GM18870 (cell line): ENCODE measurements around the gene MFF.
"Not testable (repeated sequence)": the region's sequence is repeated elsewhere in the genome, so short reads cannot be mapped to it uniquely, and the experiment has no call there.

Experiments used
- ATAC-seq: cut with Tn5 transposase; IDR thresholded peaks from one replicate; pipeline ENCODE4 v1.9.1; 2021; ENCODE audit warnings: moderate library complexity; ENCODE audit not compliant: unreplicated experiment

Gene MFF

GRCh38 chr2:227326783-227327182 lies 1.7 kb downstream of the MFF start:
- ATAC-seq: no peak

DNA sequence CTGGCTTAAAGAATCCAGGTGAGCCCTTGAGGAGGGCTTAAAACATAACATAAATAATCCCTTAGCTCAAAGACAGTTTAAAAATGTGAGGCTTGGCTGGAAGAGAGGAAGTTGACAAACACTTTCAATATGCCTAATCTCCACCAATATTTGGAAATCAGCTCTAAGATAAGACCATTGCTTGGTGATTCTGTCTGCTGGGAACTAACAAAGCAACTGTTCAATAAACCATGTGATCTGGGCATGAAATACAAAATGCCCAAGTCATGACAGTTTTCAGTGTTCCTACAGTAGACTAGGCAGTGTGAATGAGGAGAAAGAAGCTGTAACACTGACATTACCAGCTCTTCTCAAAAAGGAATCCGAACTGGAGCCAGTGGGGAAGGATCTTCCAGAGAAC lies 10.7 kb downstream of the MFF start:
- ATAC-seq: no peak

DNA sequence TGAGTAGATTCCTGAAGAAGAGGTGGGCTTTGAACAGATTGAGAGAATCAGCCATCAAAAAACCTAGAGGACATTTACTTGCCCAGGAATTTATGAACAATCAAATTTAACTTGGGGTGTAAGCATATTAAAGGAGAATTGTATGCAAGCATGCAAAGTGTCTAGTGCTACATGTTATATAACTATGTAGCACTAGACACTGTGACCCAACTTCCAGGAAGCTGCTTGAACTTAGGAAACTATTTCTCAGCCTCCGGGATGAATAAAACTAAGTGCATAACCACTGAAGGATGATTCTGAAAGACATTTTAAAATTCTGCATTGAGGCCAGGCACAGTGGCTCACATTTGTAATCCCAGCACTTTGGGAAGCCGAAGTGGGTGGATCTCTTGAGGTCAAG lies 12.4 kb downstream of the MFF start:
- ATAC-seq: no peak

- ATAC-seq: no peak
Observed at GRCh38 chr2:227339098-227339599, 14.1 kb downstream of the MFF start.

- ATAC-seq: no peak
Observed at GRCh38 chr2:227340106-227340505, 15.1 kb downstream of the MFF start.

DNA sequence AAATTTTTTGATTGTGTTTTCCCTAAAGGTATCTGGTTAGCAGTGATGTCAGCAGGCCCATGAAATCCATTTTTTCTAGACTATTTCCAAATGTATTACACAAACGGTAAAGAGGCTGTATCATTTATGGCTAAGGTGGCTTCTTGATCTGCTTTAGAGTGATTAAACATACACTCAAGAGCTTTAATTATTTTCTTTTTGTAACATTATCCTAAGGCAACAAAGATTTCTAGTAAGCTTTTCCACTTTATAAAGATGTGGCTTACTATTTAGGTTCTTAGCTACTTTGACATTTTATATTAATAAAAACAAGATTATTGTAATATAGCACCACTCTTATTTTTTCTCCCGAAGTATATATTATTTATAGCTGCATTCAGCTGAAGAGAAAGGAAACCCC lies 16.5 kb downstream of the MFF start:
- no peak for ATAC-seq

DNA sequence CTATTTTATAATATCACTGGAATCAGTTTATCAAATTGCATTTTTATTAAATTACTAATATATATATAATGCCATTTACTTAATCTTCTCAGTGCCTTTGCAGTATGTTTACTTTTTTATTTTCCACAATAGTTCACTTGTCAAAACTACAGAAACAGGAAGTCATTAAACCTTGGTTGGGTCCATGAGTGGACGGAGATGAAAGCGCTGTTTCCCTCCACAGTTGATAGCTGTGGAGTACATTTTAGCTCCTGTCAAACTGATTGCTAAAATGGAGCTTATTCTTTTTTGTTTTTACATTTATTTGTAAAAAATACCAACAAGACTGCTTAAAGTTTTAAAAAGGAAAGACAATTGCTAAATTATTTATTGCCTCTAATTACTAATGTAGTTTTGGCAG lies 19.2 kb downstream of the MFF start:
- no peak for ATAC-seq

DNA sequence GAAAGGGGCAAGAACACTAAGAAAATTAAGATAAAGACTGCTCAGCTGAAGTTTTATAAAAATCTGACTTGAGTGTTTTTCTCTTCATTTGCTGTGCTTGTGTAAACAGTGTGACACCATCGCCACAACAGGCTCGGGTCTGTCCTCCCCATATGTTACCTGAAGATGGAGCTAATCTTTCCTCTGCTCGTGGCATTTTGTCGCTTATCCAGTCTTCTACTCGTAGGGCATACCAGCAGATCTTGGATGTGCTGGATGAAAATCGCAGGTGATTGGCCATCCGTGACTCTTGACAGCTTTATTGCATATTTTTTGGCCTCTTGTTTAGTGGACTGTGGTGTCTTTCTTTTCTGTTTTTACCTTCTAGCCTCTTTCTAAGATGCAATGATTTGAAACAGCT lies 22.1 kb downstream of the MFF start:
- ATAC-seq: no peak

DNA sequence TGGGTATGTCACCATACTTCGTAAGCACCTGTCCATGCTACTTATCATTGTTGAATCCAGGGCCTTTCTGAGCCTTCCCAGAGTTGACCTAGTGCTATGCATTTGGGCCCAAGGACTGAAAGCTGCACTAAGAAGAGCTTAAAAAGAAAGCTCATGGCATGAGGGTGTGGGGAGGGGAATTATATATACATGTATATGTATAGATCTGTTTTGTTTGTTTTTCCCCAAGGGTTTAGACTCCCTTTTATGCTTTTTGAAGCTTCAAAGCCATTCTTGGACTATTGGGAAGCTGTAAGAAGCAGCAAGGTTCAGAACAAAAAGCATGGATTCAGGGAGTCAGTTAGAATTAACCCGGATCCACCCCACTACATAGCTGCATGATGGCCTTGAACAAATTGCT lies 23.3 kb downstream of the MFF start:
- no peak for ATAC-seq

GRCh38 chr2:227349989-227350612 lies 25.1 kb downstream of the MFF start:
- ATAC-seq: no peak

DNA sequence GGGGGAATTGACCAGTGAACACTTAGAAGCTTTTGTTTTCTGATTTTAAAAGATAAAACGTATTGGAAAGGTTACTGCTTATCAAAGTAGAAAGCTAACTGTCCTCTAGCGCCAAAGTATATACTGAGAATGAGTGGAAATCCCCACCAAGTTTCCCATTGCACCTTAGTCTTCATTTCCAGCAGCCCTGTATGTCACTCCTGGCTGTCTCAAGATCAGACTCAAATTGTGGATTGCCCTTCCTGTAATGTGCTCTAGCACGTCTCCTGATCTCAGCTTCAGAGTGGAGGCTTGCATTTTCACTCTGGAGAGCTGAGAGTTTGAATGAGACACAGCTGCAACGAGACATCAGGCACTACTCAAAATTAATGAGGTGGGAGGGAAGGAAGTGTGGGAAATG lies 26.6 kb downstream of the MFF start:
- ATAC-seq: peak; percentile 86

DNA sequence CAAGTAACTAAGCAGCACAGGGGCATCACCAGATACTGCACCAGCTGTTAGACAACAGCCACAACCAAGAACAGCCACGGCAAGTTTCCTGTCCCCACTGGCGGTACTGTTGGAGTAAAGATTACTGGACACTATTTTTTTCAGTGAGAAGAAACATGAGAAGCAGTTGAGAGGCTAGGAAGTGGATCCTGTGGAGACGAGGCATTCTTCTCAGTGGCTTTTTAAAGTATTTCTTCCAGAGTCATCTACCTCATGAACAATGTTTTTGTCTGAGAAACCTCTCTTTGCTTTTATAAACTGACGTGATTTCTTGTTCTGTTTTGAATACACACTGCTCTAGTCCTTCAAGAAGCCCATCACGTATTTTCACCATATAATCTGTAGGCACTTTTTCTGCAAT lies 35.3 kb downstream of the MFF start:
- ATAC-seq: no peak

DNA sequence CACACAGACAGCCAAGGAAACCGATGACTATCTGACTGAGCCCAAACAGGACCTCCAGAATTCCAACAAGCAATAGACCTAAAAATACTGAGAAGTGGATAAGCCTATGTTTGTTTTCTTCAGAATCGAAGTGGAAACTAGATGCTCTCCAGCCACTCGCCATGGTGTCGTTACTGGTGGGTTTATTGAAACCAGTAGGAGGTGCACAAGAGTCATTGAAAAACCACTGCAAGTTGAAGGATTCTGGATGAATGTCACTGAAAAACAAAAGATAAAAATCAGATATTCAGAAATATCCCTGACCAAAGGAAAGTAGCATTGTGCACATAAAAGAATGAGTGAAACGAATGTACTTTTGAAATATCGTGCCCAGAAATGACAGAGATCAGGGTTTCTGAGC lies 38.7 kb downstream of the MFF start:
- no peak for ATAC-seq

- ATAC-seq: not testable (repeated sequence)
Observed at GRCh38 chr2:227364585-227365263, 39.7 kb downstream of the MFF start.

GRCh38 chr2:227365833-227366232 lies 40.8 kb downstream of the MFF start:
- ATAC-seq: no peak

DNA sequence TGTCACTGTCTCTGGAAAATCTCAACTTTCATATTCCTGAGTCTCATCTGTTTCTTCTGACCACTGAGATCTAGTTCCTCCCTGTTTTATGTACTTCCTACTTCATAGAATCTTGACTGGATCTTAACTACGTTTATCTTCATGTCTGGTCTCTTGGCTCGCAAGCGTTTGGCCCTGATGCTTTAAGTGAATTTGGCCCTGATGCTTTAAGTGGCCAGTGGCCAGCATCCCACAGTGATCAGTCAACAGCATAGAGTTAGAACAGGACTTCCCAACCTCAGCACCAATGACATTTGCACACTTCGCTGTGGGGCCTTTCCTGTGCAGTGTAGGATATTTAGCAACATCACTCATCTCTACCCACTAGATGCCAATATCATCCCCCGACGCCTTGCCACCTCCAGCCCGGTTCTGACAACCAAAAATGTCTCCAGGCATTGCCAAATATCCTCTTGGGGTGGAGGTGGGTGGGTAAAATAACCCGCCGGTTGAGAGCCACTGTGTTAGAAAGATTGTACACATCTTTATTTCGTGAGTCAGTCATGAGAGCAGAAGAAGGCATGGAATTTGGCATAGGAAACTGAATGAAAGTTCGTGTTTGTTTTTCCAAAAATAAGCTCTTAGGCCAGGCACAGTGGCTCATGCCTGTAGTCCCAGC lies 41.8 kb downstream of the MFF start:
- ATAC-seq: no peak

GRCh38 chr2:227367427-227367795 lies 42.4 kb downstream of the MFF start:
- ATAC-seq: no peak

DNA sequence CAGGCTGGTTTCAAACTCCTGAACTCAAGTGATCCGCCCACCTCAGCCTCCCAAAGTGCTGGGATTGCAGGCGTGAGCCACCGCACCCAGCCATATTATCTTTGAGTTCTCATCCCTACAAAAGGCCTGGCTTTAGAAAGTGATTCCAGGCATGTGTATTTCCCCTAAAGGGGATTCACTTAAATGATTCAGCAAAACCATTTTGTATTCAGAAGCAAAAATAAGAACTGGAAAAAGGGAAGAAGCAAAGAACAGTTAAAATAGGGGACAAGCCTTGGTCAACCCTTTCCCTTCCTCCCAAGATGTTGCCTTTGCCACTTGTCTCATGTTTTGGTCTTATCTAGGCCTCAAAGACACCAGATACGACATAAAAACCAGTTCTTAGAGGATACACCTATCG lies 43.5 kb downstream of the MFF start:
- no peak for ATAC-seq

- ATAC-seq: no peak
Observed at GRCh38 chr2:227370092-227370491, 45.0 kb downstream of the MFF start.

DNA sequence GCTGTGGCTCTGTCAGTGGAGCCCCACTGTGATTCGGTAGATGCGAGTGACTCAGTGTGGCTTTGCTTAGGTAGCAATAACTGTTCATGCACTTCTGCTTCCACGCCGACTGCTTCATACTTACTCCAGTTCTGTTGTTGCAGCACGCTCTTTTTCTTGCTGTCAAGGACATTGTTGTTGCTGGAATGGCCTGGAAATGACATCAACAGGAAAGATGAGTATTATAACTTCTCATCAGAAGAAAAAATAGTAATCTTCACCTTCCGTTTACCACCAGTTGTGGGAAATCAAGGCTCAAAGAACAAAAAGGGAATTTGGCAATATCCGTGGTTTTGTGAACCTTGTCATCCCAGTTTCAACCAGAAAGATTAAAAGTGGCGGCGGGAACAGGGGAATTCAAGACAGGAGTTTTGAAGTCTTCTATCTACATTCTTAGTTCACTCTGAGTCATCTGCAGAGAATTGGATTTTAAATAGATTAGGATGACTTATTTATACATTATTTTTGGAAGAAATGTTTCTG lies 45.8 kb downstream of the MFF start:
- no peak for ATAC-seq

DNA sequence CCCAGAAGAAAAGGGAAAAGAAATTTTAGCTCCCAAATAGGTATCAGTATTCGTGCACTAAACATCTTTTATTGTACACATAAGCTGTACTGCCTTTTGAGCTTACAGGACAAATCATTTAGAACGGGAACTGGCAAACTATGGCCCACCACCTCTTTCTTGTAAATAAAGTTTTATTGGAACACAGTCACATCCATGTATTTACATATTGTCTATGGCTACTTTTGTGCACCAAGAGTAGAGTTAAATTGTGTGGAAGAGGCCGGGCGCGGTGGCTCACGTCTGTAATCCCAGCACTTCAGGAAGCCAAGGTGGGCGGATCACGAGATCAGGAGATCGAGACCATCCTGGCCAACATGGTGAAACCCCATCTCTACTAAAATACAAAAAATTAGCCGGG lies 48.3 kb downstream of the MFF start:
- no peak for ATAC-seq

DNA sequence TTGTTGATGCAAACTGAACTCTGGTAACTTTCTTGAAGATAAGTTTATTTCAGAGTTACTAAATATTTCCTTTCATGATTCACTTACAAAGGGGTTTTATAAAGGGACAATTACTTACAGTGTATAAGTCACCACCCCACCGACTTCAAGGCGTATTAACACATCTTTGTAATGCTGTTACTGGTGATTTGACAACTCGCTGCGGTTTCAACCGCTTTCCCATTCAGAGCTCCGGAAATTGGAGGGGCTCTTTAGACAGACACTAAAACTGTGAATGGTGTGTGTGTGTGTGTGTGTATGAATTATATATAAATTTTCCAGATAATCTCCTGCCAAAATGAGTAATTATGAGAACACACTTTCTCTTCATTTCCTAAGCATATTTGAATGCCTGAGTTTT lies 49.1 kb downstream of the MFF start:
- ATAC-seq: no peak
